AG04449 (cell line): Measurements from ENCODE around the gene IL9.

Experiments
- CTCF ChIA-PET: fragments of 350-600 bp; formaldehyde crosslinking; extraction: SDS; loops from one replicate; lab custom pipeline; 2021; ENCODE audit warnings: antibody characterized with exemption; lab: Yijun Ruan, JAX
- POLR2A ChIA-PET: fragments of 400-600, 350-600 bp; formaldehyde crosslinking; extraction: SDS; loops from one replicate; lab custom pipeline; 2020; ENCODE audit warnings: antibody characterized with exemption, inconsistent platforms; lab: Yijun Ruan, JAX
- DNase-seq: peaks from one replicate; pipeline ENCODE4 v3.0.0-alpha.2; 2010; ENCODE audit warnings: low read depth, low spot score
- H3K4me3 ChIP-seq: 2 replicates; pipeline ENCODE4 v1.5.1; 2011; ENCODE audit warnings: low read depth, mild to moderate bottlenecking, control low read depth, low read length
- TF ChIP-seq, protein P1 (sequence below): IDR thresholded peaks from one replicate; pipeline ENCODE4 v1.5.1; 2011; ENCODE audit warnings: mild to moderate bottlenecking, moderate library complexity, low read length, control low read depth, inconsistent platforms; ENCODE audit not compliant: insufficient read depth; ENCODE audit errors: missing control alignments

Gene IL9

DNA sequence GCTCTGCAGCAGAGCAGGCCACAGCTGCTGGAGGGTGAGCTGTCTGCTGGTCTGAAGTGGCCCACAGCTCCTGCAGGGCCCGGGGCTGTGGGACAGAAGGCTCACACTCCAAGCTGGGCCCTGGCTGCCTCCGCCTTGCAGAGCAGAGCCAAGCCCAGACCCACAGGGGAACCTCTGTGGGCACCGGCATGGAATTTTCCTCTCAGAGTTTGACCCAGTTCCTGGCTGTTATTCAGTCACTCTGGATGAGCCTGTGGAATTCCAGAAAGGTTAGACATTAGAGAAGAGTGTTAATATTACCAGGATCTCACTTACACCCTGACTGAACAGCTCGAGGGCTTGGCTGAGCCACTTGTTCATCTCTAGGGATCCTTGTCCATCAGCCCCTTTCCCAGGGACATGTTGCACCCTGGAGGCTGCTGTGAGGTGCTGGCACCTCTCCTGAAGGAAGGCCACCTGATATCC lies 17.5 kb downstream of the IL9 start:
- TF ChIP-seq, protein P1, sequence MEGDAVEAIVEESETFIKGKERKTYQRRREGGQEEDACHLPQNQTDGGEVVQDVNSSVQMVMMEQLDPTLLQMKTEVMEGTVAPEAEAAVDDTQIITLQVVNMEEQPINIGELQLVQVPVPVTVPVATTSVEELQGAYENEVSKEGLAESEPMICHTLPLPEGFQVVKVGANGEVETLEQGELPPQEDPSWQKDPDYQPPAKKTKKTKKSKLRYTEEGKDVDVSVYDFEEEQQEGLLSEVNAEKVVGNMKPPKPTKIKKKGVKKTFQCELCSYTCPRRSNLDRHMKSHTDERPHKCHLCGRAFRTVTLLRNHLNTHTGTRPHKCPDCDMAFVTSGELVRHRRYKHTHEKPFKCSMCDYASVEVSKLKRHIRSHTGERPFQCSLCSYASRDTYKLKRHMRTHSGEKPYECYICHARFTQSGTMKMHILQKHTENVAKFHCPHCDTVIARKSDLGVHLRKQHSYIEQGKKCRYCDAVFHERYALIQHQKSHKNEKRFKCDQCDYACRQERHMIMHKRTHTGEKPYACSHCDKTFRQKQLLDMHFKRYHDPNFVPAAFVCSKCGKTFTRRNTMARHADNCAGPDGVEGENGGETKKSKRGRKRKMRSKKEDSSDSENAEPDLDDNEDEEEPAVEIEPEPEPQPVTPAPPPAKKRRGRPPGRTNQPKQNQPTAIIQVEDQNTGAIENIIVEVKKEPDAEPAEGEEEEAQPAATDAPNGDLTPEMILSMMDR: no peak
- no peak for DNase-seq
- H3K4me3 ChIP-seq: no peak overlapping the region
- ChIA-PET POLR2A (no interaction called here), CTCF (interaction anchor here (1.0 to 6.7 kb wide), 5 partner anchors 10 to 317 kb away, joined by 3 to 39 read pairs (median 4); no protein-coding TSS in a partner anchor)

DNA sequence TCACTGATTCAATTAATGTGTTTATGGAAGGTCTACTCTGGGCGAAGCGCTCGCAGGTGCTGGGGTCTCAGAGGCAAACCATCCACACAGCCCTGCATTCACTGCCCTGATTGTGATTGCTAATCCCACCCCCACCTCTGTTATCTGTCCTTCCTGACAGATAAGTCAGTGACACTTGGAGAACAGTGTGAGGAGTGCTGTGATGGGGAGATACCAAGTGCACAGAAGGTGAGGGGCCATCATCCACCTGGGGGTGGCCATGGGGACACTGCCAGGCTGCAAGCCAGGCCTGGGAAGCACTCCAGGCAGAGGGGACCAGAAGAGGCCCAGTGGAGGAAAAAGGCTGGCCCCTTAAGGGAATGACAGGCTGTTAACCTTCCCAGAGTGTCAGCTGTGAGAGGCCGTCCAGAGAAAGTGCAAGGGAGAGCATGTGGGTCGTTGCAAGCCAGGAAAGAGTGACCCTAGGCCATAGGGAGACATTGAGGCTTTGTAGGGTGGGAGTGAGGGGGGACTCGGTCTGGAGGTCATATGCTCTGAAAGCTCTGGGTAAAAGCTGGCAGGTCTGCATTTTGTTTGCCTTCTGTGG lies 18.0 kb downstream of the IL9 start:
- CTCF ChIA-PET: interaction anchor here (1.2 to 6.7 kb wide), 4 partner anchors 9 to 317 kb away, joined by 4 to 39 read pairs (median 4); no protein-coding TSS in a partner anchor
- no peak for DNase-seq
- POLR2A ChIA-PET: no interaction called here
- no peak overlapping the region for H3K4me3 ChIP-seq
- TF ChIP-seq, protein P1: no peak

DNA sequence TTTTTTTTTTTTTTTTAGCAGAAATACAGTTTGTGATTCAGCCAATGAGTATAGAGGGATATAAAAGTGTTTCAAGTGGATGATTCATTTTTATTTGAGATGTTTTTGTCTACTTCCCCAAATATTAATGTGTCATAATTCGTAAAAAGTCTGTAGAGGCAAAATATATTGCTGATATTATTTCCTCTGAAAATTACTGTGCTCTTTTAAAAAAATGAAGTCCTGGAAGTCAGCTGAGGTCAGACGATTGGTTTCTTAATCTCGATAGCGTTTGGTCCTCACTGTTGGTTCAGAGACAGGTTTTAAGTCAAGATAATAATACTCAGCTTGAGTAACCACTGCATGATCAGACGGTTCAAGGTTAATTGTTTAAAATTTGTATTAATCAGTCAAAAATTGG lies 19.5 kb downstream of the IL9 start:
- no peak overlapping the region for H3K4me3 ChIP-seq
- TF ChIP-seq, protein P1: no peak
- ChIA-PET CTCF (interaction anchor here (1.0 to 1.9 kb wide), 4 partner anchors 12 to 336 kb away, joined by 3 to 7 read pairs (median 6); no protein-coding TSS in a partner anchor), POLR2A (interaction anchor here (0.6 kb wide), 1 partner anchor 258 kb away, joined by 3 read pairs; no protein-coding TSS in a partner anchor)
- no peak for DNase-seq

DNA sequence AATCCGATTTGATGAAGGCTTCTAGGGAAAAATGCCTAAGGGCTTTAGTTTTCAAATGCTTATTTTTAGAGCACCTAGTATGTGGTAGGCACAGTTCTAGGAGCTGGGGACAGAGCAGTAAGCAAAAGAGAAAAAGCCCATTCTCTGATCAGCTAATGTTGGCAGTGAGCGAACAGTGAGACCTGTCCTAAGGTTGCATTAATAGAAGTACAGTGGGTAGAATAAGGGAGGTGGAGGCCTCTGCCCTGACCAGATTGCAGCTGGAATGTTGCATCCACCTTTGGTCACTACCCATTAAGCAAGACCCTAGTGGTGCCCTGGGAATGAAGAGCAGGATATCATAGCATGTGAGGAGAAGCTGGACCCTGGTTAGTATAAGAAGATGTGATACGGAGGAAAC lies 20.1 kb downstream of the IL9 start:
- CTCF ChIA-PET: interaction anchor here (1.0 to 1.9 kb wide), 4 partner anchors 12 to 336 kb away, joined by 3 to 7 read pairs (median 6); no protein-coding TSS in a partner anchor

DNA sequence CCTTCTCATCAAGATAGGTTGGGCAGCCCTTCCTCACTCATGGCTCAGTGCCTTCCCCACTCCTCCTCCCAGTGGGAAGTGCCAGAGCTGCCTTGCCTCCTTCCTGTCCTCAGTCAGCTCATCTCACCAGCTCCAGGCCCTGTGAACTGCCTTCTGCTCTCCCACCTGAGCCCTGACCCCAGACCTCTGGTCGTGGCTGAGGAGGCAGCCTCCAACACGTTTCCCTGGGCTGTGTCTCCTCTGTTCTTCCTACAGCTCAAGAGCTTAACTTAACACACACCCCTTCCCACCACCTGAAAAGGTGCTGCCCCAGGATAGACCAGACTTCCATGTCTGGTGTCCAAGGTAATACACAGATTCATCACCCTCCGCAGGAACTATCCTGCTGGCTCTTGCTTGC lies 21.2 kb downstream of the IL9 start:
- TF ChIP-seq, protein P1: no peak
- CTCF ChIA-PET: interaction anchor here (1.8 kb wide), 1 partner anchor 313 kb away, joined by 7 read pairs; no protein-coding TSS in a partner anchor
- no peak overlapping the region for H3K4me3 ChIP-seq
- POLR2A ChIA-PET: no interaction called here
- no peak for DNase-seq

More for the DNA sequence above, 20.1 kb downstream of the IL9 start:
- no peak overlapping the region for H3K4me3 ChIP-seq
- POLR2A ChIA-PET: interaction anchor here (0.6 kb wide), 1 partner anchor 258 kb away, joined by 3 read pairs; no protein-coding TSS in a partner anchor
- DNase-seq: no peak
- TF ChIP-seq, protein P1: no peak

DNA sequence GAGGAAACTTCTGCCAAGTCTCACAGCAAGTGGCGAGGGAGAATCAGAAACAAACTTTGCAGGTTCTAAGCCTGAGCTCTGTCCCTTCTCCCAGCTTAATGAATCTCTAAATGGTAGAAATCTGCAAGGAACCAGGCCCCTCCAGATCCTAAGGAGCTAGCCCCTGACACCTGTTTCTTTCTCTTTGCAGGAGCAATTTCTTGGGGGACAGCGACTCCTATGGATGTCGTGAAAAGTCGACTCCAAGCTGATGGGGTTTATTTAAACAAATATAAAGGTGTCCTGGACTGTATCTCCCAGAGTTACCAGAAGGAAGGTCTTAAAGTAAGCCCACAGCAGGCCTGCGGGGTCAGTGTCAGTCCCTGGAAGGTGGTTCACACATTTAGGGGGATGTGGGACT lies 21.8 kb downstream of the IL9 start:
- ChIA-PET CTCF (no interaction called here), POLR2A (no interaction called here)
- no peak overlapping the region for H3K4me3 ChIP-seq
- TF ChIP-seq, protein P1: no peak
- no peak for DNase-seq
